ENCODE data around the gene ZNF23.

- TF ChIP-seq REST (IDR thresholded peaks at IDR 0.05; ENCODE audit: insufficient read depth in 1 of 2, low read depth in 2 of 2, low read length in 2 of 2) (no peak), POLR2AphosphoS5 (IDR thresholded peaks at IDR 0.05; ENCODE audit: low read depth, low read length) (no peak), SIN3A (IDR thresholded peaks at IDR 0.05; ENCODE audit: borderline replicate concordance, insufficient read depth, low read length) (no peak), TAF1 (IDR thresholded peaks at IDR 0.05; ENCODE audit: borderline replicate concordance, insufficient read depth, low read length) (no peak), FOXP2 (optimal IDR thresholded peaks at IDR 0.05; ENCODE audit: borderline replicate concordance, extremely low read depth, extremely low read length, insufficient read depth) (no peak)
These were observed 18.3 kb downstream of the ZNF23 start for GRCh38 chr16:71443714-71444113.
